GM23338 (cell line): Measurements from ENCODE around the gene GRIN1. TPM values are rescaled to one million over a fixed set of nuclear protein-coding genes. Genes with fewer than 3 reads are reported as not detected.

ENCODE experiments used
- ATAC-seq: fragments of 200-7000 bp; cut with Tn5 transposase; 3 replicates; pipeline ENCODE4 v1.9.1; 2020
- DNase-seq: peaks from one replicate; pipeline ENCODE4 v3.0.0-alpha.2; 2015; ENCODE audit warnings: low spot score
- H2AFZ ChIP-seq: fragments of 200-600 bp; sonication (generic); 2 replicates; pipeline ENCODE4 v1.8.0; 2016; ENCODE audit warnings: antibody characterized with exemption, mild to moderate bottlenecking, moderate library complexity
- H3F3A ChIP-seq: fragments of 200-600 bp; sonication (generic); replicated peaks from 2 replicates; pipeline ENCODE4 v1.8.0; 2017; ENCODE audit warnings: antibody characterized with exemption, mixed run types, low read depth
- H3K27ac ChIP-seq: fragments of 200-600 bp; sonication (generic); 2 replicates; pipeline ENCODE4 v1.6.1; 2016; ENCODE audit warnings: low read depth
- H3K27me3 ChIP-seq: fragments of 200-600 bp; sonication (generic); 2 replicates; pipeline ENCODE4 v1.8.0; 2016; ENCODE audit warnings: mild to moderate bottlenecking, mixed run types, moderate library complexity; ENCODE audit not compliant: insufficient read depth
- H3K36me3 ChIP-seq: fragments of 200-600 bp; sonication (generic); 2 replicates; pipeline ENCODE4 v1.8.0; 2016; ENCODE audit warnings: mild to moderate bottlenecking; ENCODE audit not compliant: insufficient read depth
- H3K4me1 ChIP-seq: fragments of 200-600 bp; sonication (generic); 2 replicates; pipeline ENCODE4 v1.8.0; 2016; ENCODE audit warnings: mild to moderate bottlenecking, moderate library complexity; ENCODE audit not compliant: insufficient read depth
- H3K4me2 ChIP-seq: fragments of 200-600 bp; sonication (generic); 2 replicates; pipeline ENCODE4 v1.7.1; 2017; ENCODE audit warnings: mixed run types
- H3K4me3 ChIP-seq: fragments of 200-600 bp; sonication (generic); 2 replicates; pipeline ENCODE4 v1.6.1; 2016; ENCODE audit warnings: mixed run types
- H3K79me2 ChIP-seq: fragments of 200-600 bp; sonication (generic); replicated peaks from 2 replicates; pipeline ENCODE4 v1.8.0; 2017; ENCODE audit warnings: mild to moderate bottlenecking; ENCODE audit not compliant: insufficient read depth
- H3K9me2 ChIP-seq: fragments of 200-600 bp; sonication (generic); 2 replicates; pipeline ENCODE4 v1.8.0; 2017; ENCODE audit not compliant: insufficient read depth
- H4K20me1 ChIP-seq: fragments of 200-600 bp; sonication (generic); replicated peaks from 2 replicates; pipeline ENCODE4 v1.8.0; 2017; ENCODE audit warnings: mild to moderate bottlenecking; ENCODE audit not compliant: insufficient read depth
- H3K27ac Mint-ChIP-seq: 2 replicates; pipeline ENCODE4 v1.8.0; 2020; ENCODE audit warnings: inconsistent platforms, mild to moderate bottlenecking, moderate library complexity, mixed read lengths
- H3K27me3 Mint-ChIP-seq: 3 replicates; pipeline ENCODE4 v1.8.0; 2022; ENCODE audit warnings: low read depth, mild to moderate bottlenecking, moderate library complexity, mixed read lengths, inconsistent platforms; ENCODE audit not compliant: insufficient read depth, poor library complexity
- H3K36me3 Mint-ChIP-seq: 3 replicates; pipeline ENCODE4 v1.8.0; 2021; ENCODE audit warnings: low read depth, mild to moderate bottlenecking, inconsistent platforms, moderate library complexity, mixed read lengths
- H3K4me1 Mint-ChIP-seq: 3 replicates; pipeline ENCODE4 v1.8.0; 2020; ENCODE audit warnings: mild to moderate bottlenecking, inconsistent platforms, mixed read lengths
- H3K4me3 Mint-ChIP-seq: 3 replicates; pipeline ENCODE4 v1.8.0; 2021; ENCODE audit warnings: moderate library complexity, mild to moderate bottlenecking, inconsistent platforms, mixed read lengths
- H3K9me3 Mint-ChIP-seq: 3 replicates; pipeline ENCODE4 v1.8.0; 2020; ENCODE audit warnings: moderate library complexity, mild to moderate bottlenecking, inconsistent platforms, mixed read lengths
- EZH2 ChIP-seq: fragments of 200-600 bp; sonication (generic); IDR thresholded peaks from one replicate; pipeline ENCODE4 v1.8.0; 2017; ENCODE audit warnings: antibody characterized with exemption, mild to moderate bottlenecking, low read depth; ENCODE audit not compliant: unreplicated experiment
- EZH2phosphoT487 ChIP-seq: fragments of 200-600 bp; sonication (generic); IDR thresholded peaks from one replicate; pipeline ENCODE4 v1.8.1; 2018; ENCODE audit warnings: antibody characterized with exemption; ENCODE audit not compliant: unreplicated experiment
- JUNB ChIP-seq: IDR thresholded peaks from one replicate; pipeline ENCODE4 v1.6.1; 2016; ENCODE audit warnings: antibody characterized with exemption; ENCODE audit not compliant: unreplicated experiment
- NANOG ChIP-seq: IDR thresholded peaks from 2 replicates; pipeline ENCODE4 v1.6.1; 2016; ENCODE audit warnings: antibody characterized with exemption, borderline replicate concordance
- polyA plus RNA-seq: library from polyadenylated mRNA; unstranded; fragments of >200 nt; fragmentation: Nextera tagmentation; extraction: Ambion mirVana; gene quantifications from 2 replicates; pipeline ENCODE4 v1.2.1, GENCODE V29; 2016
- total RNA-seq: library from RNA; depleted of rRNA; stranded (reverse); fragments of >200 nt; shearing (Covaris generic); gene quantifications from 2 replicates; pipeline ENCODE4 v1.2.3, GENCODE V29; 2014
- TF ChIP-seq, protein P1 (sequence below): IDR thresholded peaks from one replicate; pipeline ENCODE4 v1.6.1; 2018; ENCODE audit warnings: antibody characterized with exemption; ENCODE audit not compliant: unreplicated experiment
- TF ChIP-seq, protein P2 (sequence below): fragments of 250-450 bp; sonication (Bioruptor Pico); IDR thresholded peaks from 2 replicates; pipeline ENCODE4 v1.5.0; 2020; ENCODE audit warnings: mild to moderate bottlenecking, moderate library complexity
- TF ChIP-seq, protein P3 (sequence below): IDR thresholded peaks from 2 replicates; pipeline ENCODE4 v1.6.1; 2016; ENCODE audit warnings: antibody characterized with exemption

Gene GRIN1
- total and polyA plus RNA-seq, 2 experiments from 2014 or later, result 2.7 to 5.5 TPM

DNA sequence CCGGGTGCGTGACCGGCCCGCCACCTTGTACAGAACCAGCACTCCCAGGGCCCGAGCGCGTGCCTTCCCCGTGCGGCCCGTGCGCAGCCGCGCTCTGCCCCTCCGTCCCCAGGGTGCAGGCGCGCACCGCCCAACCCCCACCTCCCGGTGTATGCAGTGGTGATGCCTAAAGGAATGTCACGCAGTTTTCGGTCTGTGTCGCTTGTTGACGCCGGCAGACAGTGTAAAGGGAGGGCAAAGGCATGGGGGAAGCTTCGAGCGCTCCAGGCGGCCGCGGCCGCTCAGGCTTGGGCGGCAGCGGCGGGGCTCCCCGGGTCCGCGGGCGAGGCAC, 29.6 kb downstream of the GRIN1 start:
- Histone ChIP-seq H2AFZ (peak overlapping the region; percentile 69; the same call in 1 of the 2 replicates), H3K9me2 (no peaks in the 10 kb centered on the region), H3K4me2 (peak overlapping the region; percentile 82), H3K79me2 (no peaks in the 10 kb centered on the region), H3K36me3 (no peaks in the 10 kb centered on the region), H3K27ac (no peak overlapping the region), H3K27me3 (peaks cover 70% of the 10 kb centered on the region), H3F3A (no peaks in the 10 kb centered on the region), H3K4me3 (peak overlapping the region; percentile 55), H4K20me1 (no peaks in the 10 kb centered on the region), H3K4me1 (no peaks in the 10 kb centered on the region; the same call in 1 of the 2 replicates)
- peaks cover 5% of the 10 kb centered on the region; the same call in 2 of the 3 replicates for H3K4me1 Mint-ChIP-seq
- no peaks in the 10 kb centered on the region for H3K36me3 Mint-ChIP-seq
- H3K4me3 Mint-ChIP-seq, result peak overlapping the region; percentile 55; the same call in 2 of the 3 replicates
- H3K27me3 Mint-ChIP-seq, result peaks cover 66% of the 10 kb centered on the region
- H3K27ac Mint-ChIP-seq, result no peak overlapping the region
- ATAC-seq (peak; percentile 1; the same call in 2 of the 3 replicates), DNase-seq (peak; percentile 23)
- no peaks in the 10 kb centered on the region for H3K9me3 Mint-ChIP-seq
- TF ChIP-seq EZH2 (peak; percentile 69), NANOG (no peak), EZH2phosphoT487 (peak; percentile 26), JUNB (no peak)
- TF ChIP-seq, protein P1, sequence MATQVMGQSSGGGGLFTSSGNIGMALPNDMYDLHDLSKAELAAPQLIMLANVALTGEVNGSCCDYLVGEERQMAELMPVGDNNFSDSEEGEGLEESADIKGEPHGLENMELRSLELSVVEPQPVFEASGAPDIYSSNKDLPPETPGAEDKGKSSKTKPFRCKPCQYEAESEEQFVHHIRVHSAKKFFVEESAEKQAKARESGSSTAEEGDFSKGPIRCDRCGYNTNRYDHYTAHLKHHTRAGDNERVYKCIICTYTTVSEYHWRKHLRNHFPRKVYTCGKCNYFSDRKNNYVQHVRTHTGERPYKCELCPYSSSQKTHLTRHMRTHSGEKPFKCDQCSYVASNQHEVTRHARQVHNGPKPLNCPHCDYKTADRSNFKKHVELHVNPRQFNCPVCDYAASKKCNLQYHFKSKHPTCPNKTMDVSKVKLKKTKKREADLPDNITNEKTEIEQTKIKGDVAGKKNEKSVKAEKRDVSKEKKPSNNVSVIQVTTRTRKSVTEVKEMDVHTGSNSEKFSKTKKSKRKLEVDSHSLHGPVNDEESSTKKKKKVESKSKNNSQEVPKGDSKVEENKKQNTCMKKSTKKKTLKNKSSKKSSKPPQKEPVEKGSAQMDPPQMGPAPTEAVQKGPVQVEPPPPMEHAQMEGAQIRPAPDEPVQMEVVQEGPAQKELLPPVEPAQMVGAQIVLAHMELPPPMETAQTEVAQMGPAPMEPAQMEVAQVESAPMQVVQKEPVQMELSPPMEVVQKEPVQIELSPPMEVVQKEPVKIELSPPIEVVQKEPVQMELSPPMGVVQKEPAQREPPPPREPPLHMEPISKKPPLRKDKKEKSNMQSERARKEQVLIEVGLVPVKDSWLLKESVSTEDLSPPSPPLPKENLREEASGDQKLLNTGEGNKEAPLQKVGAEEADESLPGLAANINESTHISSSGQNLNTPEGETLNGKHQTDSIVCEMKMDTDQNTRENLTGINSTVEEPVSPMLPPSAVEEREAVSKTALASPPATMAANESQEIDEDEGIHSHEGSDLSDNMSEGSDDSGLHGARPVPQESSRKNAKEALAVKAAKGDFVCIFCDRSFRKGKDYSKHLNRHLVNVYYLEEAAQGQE, result no peak
- TF ChIP-seq, protein P2, sequence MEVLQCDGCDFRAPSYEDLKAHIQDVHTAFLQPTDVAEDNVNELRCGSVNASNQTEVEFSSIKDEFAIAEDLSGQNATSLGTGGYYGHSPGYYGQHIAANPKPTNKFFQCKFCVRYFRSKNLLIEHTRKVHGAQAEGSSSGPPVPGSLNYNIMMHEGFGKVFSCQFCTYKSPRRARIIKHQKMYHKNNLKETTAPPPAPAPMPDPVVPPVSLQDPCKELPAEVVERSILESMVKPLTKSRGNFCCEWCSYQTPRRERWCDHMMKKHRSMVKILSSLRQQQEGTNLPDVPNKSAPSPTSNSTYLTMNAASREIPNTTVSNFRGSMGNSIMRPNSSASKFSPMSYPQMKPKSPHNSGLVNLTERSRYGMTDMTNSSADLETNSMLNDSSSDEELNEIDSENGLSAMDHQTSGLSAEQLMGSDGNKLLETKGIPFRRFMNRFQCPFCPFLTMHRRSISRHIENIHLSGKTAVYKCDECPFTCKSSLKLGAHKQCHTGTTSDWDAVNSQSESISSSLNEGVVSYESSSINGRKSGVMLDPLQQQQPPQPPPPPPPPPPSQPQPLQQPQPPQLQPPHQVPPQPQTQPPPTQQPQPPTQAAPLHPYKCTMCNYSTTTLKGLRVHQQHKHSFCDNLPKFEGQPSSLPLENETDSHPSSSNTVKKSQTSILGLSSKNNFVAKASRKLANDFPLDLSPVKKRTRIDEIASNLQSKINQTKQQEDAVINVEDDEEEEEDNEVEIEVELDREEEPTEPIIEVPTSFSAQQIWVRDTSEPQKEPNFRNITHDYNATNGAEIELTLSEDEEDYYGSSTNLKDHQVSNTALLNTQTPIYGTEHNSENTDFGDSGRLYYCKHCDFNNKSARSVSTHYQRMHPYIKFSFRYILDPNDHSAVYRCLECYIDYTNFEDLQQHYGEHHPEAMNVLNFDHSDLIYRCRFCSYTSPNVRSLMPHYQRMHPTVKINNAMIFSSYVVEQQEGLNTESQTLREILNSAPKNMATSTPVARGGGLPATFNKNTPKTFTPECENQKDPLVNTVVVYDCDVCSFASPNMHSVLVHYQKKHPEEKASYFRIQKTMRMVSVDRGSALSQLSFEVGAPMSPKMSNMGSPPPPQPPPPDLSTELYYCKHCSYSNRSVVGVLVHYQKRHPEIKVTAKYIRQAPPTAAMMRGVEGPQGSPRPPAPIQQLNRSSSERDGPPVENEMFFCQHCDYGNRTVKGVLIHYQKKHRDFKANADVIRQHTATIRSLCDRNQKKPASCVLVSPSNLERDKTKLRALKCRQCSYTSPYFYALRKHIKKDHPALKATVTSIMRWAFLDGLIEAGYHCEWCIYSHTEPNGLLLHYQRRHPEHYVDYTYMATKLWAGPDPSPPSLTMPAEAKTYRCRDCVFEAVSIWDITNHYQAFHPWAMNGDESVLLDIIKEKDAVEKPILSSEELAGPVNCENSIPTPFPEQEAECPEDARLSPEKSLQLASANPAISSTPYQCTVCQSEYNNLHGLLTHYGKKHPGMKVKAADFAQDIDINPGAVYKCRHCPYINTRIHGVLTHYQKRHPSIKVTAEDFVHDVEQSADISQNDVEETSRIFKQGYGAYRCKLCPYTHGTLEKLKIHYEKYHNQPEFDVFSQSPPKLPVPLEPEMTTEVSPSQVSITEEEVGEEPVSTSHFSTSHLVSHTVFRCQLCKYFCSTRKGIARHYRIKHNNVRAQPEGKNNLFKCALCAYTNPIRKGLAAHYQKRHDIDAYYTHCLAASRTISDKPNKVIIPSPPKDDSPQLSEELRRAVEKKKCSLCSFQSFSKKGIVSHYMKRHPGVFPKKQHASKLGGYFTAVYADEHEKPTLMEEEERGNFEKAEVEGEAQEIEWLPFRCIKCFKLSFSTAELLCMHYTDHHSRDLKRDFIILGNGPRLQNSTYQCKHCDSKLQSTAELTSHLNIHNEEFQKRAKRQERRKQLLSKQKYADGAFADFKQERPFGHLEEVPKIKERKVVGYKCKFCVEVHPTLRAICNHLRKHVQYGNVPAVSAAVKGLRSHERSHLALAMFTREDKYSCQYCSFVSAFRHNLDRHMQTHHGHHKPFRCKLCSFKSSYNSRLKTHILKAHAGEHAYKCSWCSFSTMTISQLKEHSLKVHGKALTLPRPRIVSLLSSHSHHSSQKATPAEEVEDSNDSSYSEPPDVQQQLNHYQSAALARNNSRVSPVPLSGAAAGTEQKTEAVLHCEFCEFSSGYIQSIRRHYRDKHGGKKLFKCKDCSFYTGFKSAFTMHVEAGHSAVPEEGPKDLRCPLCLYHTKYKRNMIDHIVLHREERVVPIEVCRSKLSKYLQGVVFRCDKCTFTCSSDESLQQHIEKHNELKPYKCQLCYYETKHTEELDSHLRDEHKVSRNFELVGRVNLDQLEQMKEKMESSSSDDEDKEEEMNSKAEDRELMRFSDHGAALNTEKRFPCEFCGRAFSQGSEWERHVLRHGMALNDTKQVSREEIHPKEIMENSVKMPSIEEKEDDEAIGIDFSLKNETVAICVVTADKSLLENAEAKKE (CRISPR knock-in tag), result no peak
- TF ChIP-seq, protein P3, sequence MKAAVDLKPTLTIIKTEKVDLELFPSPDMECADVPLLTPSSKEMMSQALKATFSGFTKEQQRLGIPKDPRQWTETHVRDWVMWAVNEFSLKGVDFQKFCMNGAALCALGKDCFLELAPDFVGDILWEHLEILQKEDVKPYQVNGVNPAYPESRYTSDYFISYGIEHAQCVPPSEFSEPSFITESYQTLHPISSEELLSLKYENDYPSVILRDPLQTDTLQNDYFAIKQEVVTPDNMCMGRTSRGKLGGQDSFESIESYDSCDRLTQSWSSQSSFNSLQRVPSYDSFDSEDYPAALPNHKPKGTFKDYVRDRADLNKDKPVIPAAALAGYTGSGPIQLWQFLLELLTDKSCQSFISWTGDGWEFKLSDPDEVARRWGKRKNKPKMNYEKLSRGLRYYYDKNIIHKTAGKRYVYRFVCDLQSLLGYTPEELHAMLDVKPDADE, result no peak
